GM13976 (cell line): ENCODE data around the gene HEATR1.

Experiments used
- DNase-seq: peaks from one replicate; pipeline ENCODE4 v3.0.0; 2012; ENCODE audit warnings: low spot score
- CTCF ChIP-seq: IDR thresholded peaks from 2 replicates; pipeline ENCODE4 v1.5.1; 2012; ENCODE audit warnings: borderline replicate concordance, mild to moderate bottlenecking; ENCODE audit not compliant: insufficient read depth; ENCODE audit errors: extremely low read depth, missing control alignments, control extremely low read depth
- in situ Hi-C: fragments of 300-500 bp; cut with MboI; formaldehyde crosslinking; loops from one replicate; pipeline ENCODE4 v1.12.0; 2022; ENCODE audit warnings: low sequenced_read_pairs, mixed read lengths, inconsistent platforms; ENCODE audit not compliant: unreplicated experiment

Gene HEATR1

DNA sequence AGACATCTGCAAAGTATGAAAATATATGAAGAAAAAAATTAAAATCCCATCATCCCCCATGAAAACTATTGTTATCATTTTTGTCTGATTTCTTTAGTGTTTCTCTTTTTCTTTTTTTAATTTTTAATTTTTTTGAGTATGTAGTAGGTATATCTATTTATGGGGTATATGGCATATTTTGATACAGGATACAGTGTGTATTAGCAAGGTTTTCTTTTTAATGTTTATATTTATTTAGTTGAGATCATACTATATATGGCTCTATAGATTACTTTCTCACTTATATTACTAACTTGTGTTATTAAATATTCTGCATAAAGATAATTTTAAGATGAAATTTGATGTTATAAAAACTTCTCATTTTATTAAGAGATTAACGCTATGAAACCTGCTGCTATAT lies 69.1 kb downstream of the HEATR1 start:
- DNase-seq = no peak
- in situ Hi-C loops = no loop called here
- TF ChIP-seq CTCF = no peak

DNA sequence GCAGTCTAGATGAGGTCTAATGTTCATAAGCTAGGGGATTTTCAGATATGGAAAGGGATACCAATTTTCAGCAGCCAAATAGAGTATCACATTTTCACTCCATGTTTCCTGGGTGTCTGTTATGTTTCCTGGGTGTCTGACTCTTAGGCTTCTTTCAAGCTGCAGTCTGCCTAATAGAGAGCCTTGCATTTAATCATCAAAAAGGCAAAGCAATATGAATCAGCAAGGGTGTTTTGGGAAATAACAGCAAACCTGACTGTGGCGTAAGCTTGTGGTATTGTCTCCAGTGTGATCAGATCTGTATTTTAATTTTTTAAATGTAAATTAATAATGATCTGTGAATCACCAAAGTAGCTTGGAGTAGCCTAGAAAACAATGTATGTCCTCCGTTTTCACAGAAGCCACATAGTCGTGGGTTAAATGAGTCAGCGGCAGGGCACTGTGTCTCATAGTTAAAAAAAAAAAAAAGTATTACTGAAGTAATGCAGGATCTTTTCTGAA lies 70.1 kb downstream of the HEATR1 start:
- DNase-seq = no peak
- TF ChIP-seq CTCF = no peak
- in situ Hi-C loops = no loop called here

- in situ Hi-C loops = no loop called here
- DNase-seq = no peak
- no peak for TF ChIP-seq CTCF
Measured at GRCh38 chr1:236532850-236533249, 71.5 kb downstream of the HEATR1 start.

GRCh38 chr1:236530959-236531358 lies 73.4 kb downstream of the HEATR1 start:
- TF ChIP-seq CTCF = no peak
- DNase-seq = no peak
- in situ Hi-C loops = no loop called here

DNA sequence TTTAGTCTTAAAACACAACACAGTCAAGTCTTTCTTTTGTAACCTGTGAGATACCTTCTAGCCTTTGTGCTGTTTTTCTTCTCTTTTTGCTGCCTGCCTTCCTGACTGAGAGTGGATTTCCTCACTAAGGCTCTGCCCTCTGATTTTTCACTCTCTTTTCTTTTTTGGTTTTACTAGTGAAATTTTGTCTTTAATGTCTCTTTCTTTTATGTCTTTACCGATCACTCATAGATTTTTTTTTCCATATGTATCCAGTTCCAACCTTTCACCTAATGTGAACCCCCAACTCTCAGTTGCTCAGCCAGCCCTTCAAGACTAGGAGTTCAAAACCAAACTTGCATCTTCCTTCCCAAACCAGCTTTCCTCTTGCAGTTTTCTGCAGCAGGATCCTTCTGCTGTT lies 74.0 kb downstream of the HEATR1 start:
- no peak for DNase-seq
- in situ Hi-C loops = no loop called here
- TF ChIP-seq CTCF = no peak

DNA sequence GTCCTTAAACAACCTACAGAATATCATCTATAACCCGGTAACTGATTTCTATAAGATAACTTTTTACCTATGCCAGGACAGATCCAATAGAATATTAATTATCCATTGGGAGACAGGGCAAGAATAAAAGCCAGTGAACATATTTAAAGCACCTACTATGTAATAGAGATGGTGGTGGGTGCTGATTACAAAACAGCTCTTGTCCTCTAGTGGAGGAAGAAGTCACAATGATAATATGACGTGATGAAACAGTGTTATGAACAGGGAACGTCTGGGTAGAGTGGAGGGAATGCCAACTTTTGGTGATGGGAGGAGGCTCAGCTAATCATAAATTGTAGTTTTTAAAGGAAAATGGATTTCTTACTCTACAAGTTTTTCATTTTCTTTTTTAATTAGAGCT lies 78.2 kb downstream of the HEATR1 start:
- no peak for TF ChIP-seq CTCF
- no peak for DNase-seq
- in situ Hi-C loops = no loop called here

- no peak for TF ChIP-seq CTCF
- in situ Hi-C loops = no loop called here
- no peak for DNase-seq
Measured at GRCh38 chr1:236524895-236525184, 79.5 kb downstream of the HEATR1 start.
